ENCODE data around the gene C10orf143. TPM values are rescaled to one million over a fixed set of nuclear protein-coding genes. Genes with fewer than 3 reads are reported as not detected.

Gene C10orf143
- total RNA-seq, 2 experiments from 2014 or later = 4.4 to 4.7 TPM

- Mint-ChIP-seq H3K4me3 (no peak overlapping the region), H3K4me1 (ENCODE audit: low read depth) (no peaks in the 10 kb centered on the region), H3K36me3 (ENCODE audit: low read depth) (no peaks in the 10 kb centered on the region), H3K27ac (no peak overlapping the region), H3K9me3 (ENCODE audit: insufficient read depth) (no peaks in the 10 kb centered on the region), H3K27me3 (ENCODE audit: low read depth) (no peaks in the 10 kb centered on the region)
- DNase-seq (no peak), ATAC-seq (no peak)
- POLR2A ChIA-PET = no interaction called here
- CTCF ChIA-PET = no interaction called here
Observed at GRCh38 chr10:130050721-130051120, 59.9 kb downstream of the C10orf143 start.

GRCh38 chr10:130049987-130050386, 60.6 kb downstream of the C10orf143 start:
- H3K9me3 Mint-ChIP-seq (ENCODE audit: insufficient read depth) = no peaks in the 10 kb centered on the region
- ATAC-seq (no peak), DNase-seq (no peak)
- H3K36me3 Mint-ChIP-seq (ENCODE audit: low read depth) = no peaks in the 10 kb centered on the region
- H3K27me3 Mint-ChIP-seq (ENCODE audit: low read depth) = no peaks in the 10 kb centered on the region
- H3K4me1 Mint-ChIP-seq (ENCODE audit: low read depth) = no peaks in the 10 kb centered on the region
- ChIA-PET CTCF (no interaction called here), POLR2A (no interaction called here)
- no peak overlapping the region for H3K27ac Mint-ChIP-seq
- no peak overlapping the region for H3K4me3 Mint-ChIP-seq

- POLR2A ChIA-PET = interaction anchor here (0.6 kb wide), 1 partner anchor 58 kb away, joined by 4 read pairs; no protein-coding TSS in a partner anchor
- Mint-ChIP-seq H3K27ac (no peak overlapping the region), H3K4me1 (ENCODE audit: low read depth) (no peaks in the 10 kb centered on the region), H3K36me3 (ENCODE audit: low read depth) (no peaks in the 10 kb centered on the region), H3K27me3 (ENCODE audit: low read depth) (no peaks in the 10 kb centered on the region), H3K4me3 (no peak overlapping the region), H3K9me3 (ENCODE audit: insufficient read depth) (no peaks in the 10 kb centered on the region)
- DNase-seq (no peak), ATAC-seq (no peak)
- CTCF ChIA-PET = no interaction called here
Observed at GRCh38 chr10:130049244-130049643, 61.4 kb downstream of the C10orf143 start.

DNA sequence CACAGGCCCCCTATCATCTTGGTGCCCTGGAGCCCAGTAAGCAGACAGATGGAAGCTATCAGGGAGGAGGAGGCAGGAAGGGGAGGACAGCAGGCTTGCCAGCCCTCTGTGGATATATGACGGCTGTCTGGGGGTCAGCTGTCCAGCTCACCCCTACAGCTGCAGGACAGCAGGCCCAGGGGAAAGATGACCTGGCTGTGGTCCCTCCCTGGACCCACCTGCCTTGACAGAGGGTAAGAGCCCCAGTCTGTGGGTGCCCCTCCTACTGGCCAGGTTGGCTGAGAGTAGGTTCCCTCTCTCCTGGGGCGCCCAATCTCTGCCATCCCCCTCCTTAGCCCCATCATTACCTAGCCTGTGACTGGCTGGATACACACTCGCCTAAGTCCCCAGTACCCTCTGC, 62.5 kb downstream of the C10orf143 start:
- Mint-ChIP-seq H3K36me3 (ENCODE audit: low read depth) (no peaks in the 10 kb centered on the region), H3K9me3 (ENCODE audit: insufficient read depth) (no peaks in the 10 kb centered on the region), H3K4me1 (ENCODE audit: low read depth) (no peaks in the 10 kb centered on the region), H3K4me3 (no peak overlapping the region), H3K27ac (no peak overlapping the region), H3K27me3 (ENCODE audit: low read depth) (no peaks in the 10 kb centered on the region)
- DNase-seq (no peak), ATAC-seq (no peak)
- CTCF ChIA-PET = no interaction called here
- POLR2A ChIA-PET = no interaction called here

GRCh38 chr10:130047336-130047735, 63.3 kb downstream of the C10orf143 start:
- DNase-seq = no peak
- H3K27ac Mint-ChIP-seq = no peak overlapping the region
- no peak for ATAC-seq
- H3K4me1 Mint-ChIP-seq (ENCODE audit: low read depth) = no peaks in the 10 kb centered on the region
- ChIA-PET CTCF (no interaction called here), POLR2A (no interaction called here)
- no peak overlapping the region for H3K4me3 Mint-ChIP-seq
- H3K27me3 Mint-ChIP-seq (ENCODE audit: low read depth) = no peaks in the 10 kb centered on the region
- no peaks in the 10 kb centered on the region for H3K9me3 Mint-ChIP-seq (ENCODE audit: insufficient read depth)
- no peaks in the 10 kb centered on the region for H3K36me3 Mint-ChIP-seq (ENCODE audit: low read depth)

- Mint-ChIP-seq H3K4me1 (ENCODE audit: low read depth) (no peaks in the 10 kb centered on the region), H3K27me3 (ENCODE audit: low read depth) (peaks cover 3% of the 10 kb centered on the region), H3K4me3 (no peak overlapping the region), H3K36me3 (ENCODE audit: low read depth) (no peaks in the 10 kb centered on the region), H3K9me3 (ENCODE audit: insufficient read depth) (no peaks in the 10 kb centered on the region), H3K27ac (no peak overlapping the region)
- ChIA-PET CTCF (no interaction called here), POLR2A (no interaction called here)
- ATAC-seq (no peak), DNase-seq (no peak)
Observed at GRCh38 chr10:130046591-130046990, 64.0 kb downstream of the C10orf143 start.

DNA sequence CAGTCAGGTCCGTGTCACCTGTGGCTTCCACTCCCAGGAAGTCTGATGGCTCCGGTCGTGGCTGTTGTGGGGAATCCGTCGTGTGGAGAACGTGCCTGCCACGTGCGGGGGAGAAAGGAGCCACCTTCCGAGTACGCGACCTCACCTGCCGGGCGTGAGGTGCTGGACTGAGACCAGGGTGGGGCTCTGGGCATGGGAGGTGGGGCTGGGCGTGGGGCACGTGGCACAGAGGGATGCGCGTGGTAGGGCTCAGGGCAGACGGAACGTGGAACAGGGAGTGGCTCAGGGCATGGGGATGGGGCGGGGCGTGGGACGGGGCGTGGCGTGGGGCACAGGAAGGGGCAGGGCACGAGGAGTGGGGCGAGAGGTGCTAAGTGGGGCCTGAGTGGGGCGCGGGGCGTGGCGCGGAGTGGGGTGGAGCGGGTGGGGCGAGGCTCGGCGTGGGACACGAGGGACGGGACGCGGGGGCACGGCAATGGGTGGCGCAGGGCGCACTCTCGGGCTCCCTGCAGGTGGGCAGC, 64.8 kb downstream of the C10orf143 start:
- Mint-ChIP-seq H3K27me3 (ENCODE audit: low read depth) (peaks cover 3% of the 10 kb centered on the region), H3K9me3 (ENCODE audit: insufficient read depth) (no peaks in the 10 kb centered on the region), H3K4me1 (ENCODE audit: low read depth) (no peaks in the 10 kb centered on the region), H3K36me3 (ENCODE audit: low read depth) (no peaks in the 10 kb centered on the region), H3K27ac (no peak overlapping the region), H3K4me3 (no peak overlapping the region)
- CTCF ChIA-PET = no interaction called here
- DNase-seq (no peak), ATAC-seq (no peak)
- POLR2A ChIA-PET = no interaction called here

- Mint-ChIP-seq H3K9me3 (ENCODE audit: insufficient read depth) (no peaks in the 10 kb centered on the region), H3K4me1 (ENCODE audit: low read depth) (no peaks in the 10 kb centered on the region), H3K4me3 (no peak overlapping the region), H3K27ac (no peak overlapping the region), H3K36me3 (ENCODE audit: low read depth) (no peaks in the 10 kb centered on the region), H3K27me3 (ENCODE audit: low read depth) (peaks cover 3% of the 10 kb centered on the region)
- CTCF ChIA-PET = no interaction called here
- ATAC-seq (no peak), DNase-seq (no peak)
- POLR2A ChIA-PET = no interaction called here
Observed at GRCh38 chr10:130045091-130045652, 65.5 kb downstream of the C10orf143 start.

- ATAC-seq = no peak
- no peak overlapping the region for H3K27ac Mint-ChIP-seq
- DNase-seq = no peak
Observed at GRCh38 chr10:130044067-130045061, 66.3 kb downstream of the C10orf143 start.

GRCh38 chr10:130043491-130043890, 67.1 kb downstream of the C10orf143 start:
- Mint-ChIP-seq H3K27me3 (ENCODE audit: low read depth) (peaks cover 3% of the 10 kb centered on the region), H3K27ac (no peak overlapping the region), H3K36me3 (ENCODE audit: low read depth) (no peaks in the 10 kb centered on the region), H3K9me3 (ENCODE audit: insufficient read depth) (no peaks in the 10 kb centered on the region), H3K4me3 (no peak overlapping the region), H3K4me1 (ENCODE audit: low read depth) (no peaks in the 10 kb centered on the region)
- DNase-seq = no peak
- ATAC-seq = no peak
- POLR2A ChIA-PET = interaction anchor here (1.2 kb wide), 1 partner anchor 67 kb away, joined by 4 read pairs; the partner anchor contains the start of gene C10orf143
- CTCF ChIA-PET = no interaction called here

More at GRCh38 chr10:130044067-130045061, 66.3 kb downstream of the C10orf143 start:
- no peaks in the 10 kb centered on the region for H3K36me3 Mint-ChIP-seq (ENCODE audit: low read depth)
- no peaks in the 10 kb centered on the region for H3K4me1 Mint-ChIP-seq (ENCODE audit: low read depth)
- no peaks in the 10 kb centered on the region for H3K9me3 Mint-ChIP-seq (ENCODE audit: insufficient read depth)
- no peak overlapping the region for H3K4me3 Mint-ChIP-seq
- H3K27me3 Mint-ChIP-seq (ENCODE audit: low read depth) = peaks cover 3% of the 10 kb centered on the region
- ChIA-PET CTCF (no interaction called here), POLR2A (interaction anchor here (1.2 kb wide), 1 partner anchor 66 kb away, joined by 4 read pairs; the partner anchor contains the start of gene C10orf143)

DNA sequence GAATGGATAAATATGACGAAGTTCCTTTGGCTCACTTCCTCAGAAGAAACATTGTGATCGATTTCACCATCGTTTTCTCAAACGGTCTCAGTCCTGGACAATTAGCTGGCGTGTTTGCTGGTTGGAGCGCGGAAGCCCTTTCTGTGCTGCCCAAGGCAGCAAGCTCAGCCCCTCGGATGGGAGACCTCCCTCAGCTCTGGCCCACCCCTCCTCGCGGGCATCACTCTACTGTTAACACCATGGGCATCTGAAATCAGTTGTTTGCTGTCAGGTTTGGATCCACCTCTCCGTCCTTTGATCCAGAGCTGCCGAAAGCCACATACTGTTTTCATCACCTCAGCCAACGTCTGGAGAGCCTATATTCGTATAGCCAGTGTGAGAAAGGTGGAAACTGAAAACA, 68.2 kb downstream of the C10orf143 start:
- H3K9me3 Mint-ChIP-seq (ENCODE audit: insufficient read depth) = no peaks in the 10 kb centered on the region
- POLR2A ChIA-PET = no interaction called here
- no peaks in the 10 kb centered on the region for H3K36me3 Mint-ChIP-seq (ENCODE audit: low read depth)
- CTCF ChIA-PET = no interaction called here
- DNase-seq (no peak), ATAC-seq (no peak)
- H3K27me3 Mint-ChIP-seq (ENCODE audit: low read depth) = peaks cover 3% of the 10 kb centered on the region
- no peaks in the 10 kb centered on the region for H3K4me1 Mint-ChIP-seq (ENCODE audit: low read depth)
- H3K4me3 Mint-ChIP-seq = no peak overlapping the region
- H3K27ac Mint-ChIP-seq = no peak overlapping the region
